ENCODE data around the gene SLC22A12.

SLC22A12 gene

DNA sequence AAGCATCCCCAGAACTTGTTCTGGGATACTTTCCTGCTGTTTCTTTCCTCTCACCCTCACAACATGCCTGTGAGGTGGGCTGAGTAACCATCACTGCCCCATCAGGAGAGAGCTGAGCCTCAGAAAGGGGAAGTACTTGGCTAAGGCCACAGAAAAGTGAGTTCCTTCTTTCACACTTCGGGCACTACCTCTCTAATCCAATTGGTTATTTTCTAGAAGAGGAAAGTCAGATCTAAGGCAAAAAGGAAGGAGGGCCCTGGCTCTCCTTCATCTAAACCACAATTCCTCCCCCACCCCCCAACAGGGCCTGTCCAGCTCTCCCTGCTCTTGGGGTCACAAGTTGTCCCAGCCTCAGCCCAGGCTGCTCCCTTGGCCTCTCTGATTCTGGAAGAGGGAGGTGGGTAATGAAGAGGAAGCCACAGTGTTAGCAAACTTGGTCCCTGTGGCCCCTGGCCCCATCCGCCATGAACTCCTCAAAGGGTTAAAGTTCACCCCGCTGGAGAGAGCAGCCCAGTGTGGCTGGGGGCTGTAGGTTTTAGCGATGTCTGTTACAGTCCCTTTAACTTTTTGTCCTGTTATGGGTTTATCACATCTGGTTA lies 34.0 kb downstream of the SLC22A12 start:
- no peak for DNase-seq (ENCODE audit: low read depth)

DNA sequence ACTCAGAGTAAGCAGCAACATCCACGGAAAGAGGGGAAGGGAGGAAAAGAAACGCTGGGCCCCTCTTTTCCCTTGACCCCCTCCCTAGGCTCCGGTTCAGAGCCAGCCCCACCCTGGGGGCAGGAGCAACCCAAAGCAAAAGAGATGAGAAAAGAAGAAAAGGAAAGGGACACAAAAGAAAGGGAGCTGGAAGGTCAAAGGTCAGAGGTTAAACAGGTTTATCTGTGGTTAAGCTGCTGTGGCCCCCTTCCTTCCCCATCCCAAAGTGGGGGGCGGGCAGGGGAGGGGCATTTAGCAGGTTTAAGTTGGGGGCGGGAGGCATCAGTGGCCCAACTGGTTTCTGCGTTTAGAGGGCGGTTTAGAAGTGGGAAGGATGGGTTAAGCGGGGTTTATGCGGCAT lies 35.6 kb downstream of the SLC22A12 start:
- no peak for DNase-seq (ENCODE audit: low read depth)

DNA sequence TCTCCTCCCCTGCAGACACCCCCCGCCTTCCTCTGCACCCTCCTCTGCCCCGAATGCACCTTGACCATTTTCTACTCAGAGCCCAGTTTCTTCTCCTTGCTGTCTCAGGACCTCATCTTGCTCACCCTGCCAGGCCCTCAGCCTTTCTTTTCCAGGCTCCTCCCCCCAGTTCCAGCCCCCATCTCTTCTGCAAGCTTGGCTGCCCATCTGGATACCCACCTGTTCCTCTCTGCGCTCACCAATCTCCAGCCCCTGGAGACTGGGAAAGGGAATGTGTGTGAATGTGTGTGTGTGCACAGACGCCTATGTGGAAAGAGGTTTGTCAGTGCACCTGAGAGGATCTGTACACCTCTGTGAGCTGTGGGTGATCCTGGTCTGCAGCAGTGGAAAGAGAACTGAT lies 36.4 kb downstream of the SLC22A12 start:
- DNase-seq (ENCODE audit: low read depth) = no peak

DNA sequence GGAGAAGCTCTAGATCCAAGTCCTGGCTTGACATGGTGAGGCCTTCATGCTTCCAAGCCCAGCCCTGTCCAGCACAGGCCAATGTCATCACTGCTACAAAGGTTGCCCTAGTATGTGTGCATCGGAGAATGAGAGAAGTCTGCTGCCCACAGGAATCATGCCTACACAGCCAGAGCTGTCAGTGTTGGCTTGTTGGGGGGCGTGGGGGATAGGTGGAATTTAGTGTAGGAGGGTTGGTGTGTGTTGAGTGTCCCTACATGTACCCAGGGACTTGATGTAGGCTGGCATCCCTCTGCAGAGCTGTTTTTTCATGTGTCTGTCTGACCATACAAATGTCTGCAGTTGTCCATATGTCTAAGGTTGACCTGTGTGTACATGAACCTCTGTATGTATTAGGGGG lies 37.6 kb downstream of the SLC22A12 start:
- no peak for DNase-seq (ENCODE audit: low read depth)

DNA sequence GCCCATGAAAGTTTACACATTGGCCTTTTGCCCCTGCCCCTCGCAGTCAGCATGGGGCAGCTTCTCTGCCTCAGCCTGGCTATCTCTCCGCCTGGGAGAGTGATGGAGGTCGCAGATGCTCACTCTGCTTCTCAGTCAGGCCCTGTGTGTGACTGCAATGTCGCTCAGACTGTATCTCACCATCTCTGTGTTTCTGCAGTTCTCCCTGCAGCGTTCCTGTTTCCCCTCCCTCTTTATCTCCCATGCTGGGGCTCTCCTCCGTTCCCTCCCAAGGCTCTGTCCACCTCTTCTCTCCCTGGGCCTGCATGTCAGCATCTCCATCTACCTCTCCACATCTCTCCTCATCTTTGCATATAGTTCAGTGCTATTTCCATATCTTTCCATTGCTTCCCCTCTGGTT lies 38.1 kb downstream of the SLC22A12 start:
- DNase-seq (ENCODE audit: low read depth) = no peak

DNA sequence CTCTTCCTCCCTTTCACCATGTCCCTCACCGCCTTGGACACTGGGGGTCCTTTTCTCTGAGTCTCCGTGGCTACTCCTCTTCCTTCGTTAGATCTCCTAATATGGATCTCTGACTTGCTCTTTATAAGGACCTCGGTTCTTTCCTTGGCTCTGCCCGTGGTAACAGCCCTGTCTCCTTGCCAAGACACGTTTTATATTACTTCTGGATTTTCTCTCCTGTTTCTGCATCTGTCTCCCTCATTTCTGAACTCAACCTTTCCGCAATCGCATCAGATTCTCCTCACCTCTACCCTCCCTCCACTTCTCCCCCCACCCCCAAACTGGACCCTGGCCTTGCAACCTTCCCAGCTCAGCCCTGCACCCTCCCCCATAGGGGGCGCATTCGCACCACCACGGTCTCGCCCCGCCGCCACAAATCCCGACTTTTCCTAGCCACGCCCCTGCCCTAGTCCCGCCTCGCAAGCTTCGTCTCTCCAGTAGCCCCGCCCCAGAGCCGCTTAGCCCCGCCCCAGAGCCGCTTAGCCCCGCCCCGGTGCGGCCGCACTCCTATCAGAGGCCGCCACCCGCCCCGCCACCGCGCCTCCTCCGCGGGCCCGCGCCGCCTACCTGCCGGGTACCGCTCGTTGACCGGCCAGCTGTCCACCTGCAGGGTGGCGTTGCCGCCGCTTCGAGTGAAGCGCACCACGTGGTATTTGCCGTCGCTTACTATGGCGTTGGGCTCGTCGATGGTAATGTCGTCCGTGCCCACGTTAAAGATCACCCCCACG lies 39.0 kb downstream of the SLC22A12 start:
- no peak for DNase-seq (ENCODE audit: low read depth)

DNA sequence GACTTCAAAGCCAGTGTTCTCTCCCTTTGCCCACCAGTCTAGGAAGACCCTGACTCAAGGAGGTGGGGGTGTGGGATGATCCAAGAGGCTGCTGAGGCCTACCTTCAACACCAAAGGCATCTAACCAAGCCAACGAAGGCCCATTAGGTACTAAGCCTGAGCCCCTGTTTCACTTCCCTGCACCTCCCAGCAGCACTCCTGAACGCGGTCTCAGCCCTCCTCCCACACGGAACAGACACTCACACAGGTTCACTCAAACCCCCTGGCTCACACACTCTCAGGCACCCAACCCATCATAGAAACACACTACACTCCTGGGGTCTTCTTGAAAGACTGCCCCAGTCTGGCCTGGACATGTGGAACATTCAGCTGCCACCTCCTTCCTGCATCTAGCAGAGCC lies 40.7 kb downstream of the SLC22A12 start:
- no peak for DNase-seq (ENCODE audit: low read depth)

DNA sequence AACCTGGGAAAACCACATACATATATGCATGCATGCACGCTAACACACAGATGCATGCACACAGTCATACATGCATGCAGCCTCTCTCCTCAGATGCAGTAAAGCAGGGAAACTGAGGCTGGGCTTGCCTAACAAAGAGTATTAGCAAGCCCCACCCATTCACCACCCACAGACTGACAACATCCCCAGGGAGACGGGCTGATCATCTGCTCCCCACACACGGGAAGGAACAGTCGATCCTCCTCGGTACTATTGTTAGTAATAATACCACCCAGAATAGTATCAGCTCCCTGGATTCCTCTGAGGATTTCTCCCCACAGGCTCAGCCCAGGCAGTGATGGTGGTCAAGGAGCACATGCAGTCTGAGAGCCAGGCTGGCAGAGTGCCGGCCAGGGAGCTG lies 41.2 kb downstream of the SLC22A12 start:
- DNase-seq (ENCODE audit: low read depth) = no peak

DNA sequence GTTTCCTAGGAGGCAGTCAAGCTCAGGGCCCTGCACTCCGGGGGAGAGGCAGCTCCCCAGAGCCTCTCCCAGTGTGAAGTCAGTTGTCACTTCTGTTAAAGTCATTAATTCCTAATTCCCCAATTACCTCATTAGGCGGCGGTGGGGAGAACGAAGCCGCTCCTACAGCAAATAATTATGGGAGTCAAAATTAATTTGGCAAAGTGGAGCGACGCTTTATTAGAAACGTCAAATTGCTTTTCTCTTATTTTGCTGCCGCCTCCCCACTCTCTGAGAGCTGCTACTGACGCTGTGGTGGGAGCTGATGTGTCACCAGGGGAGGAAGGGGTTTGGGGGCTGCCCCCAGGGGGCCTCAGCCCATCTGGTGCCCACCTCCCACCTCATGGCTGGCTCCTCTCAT lies 41.6 kb downstream of the SLC22A12 start:
- no peak for DNase-seq (ENCODE audit: low read depth)

DNA sequence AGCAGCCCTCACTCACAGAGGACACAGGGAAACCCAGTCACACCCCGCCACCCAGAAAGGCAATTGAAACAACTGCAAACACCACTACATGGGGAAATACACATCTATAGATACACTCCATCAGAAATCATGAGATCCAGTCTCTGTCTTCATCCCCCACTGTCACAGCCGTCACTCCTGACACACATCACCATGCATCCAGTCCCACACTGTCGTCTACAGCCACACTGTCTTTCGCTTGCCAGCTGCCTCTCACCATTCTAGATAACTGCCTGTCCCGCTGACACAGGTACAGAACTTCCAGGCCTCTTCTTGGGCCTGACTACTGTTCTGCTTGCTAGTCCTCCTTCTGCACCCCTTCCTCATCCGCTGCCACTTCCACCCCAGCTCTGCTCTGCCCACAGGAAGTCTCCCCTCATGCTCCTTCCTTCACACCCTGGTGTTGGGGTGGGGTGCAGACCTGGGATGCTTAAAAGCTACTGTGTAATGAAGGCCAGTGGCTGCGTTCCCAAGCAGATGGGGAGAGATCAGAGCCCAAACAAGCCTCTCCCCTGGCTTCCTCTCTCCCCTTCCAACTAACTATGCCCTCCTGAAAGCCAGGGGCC lies 42.6 kb downstream of the SLC22A12 start:
- no peak for DNase-seq (ENCODE audit: low read depth)

DNA sequence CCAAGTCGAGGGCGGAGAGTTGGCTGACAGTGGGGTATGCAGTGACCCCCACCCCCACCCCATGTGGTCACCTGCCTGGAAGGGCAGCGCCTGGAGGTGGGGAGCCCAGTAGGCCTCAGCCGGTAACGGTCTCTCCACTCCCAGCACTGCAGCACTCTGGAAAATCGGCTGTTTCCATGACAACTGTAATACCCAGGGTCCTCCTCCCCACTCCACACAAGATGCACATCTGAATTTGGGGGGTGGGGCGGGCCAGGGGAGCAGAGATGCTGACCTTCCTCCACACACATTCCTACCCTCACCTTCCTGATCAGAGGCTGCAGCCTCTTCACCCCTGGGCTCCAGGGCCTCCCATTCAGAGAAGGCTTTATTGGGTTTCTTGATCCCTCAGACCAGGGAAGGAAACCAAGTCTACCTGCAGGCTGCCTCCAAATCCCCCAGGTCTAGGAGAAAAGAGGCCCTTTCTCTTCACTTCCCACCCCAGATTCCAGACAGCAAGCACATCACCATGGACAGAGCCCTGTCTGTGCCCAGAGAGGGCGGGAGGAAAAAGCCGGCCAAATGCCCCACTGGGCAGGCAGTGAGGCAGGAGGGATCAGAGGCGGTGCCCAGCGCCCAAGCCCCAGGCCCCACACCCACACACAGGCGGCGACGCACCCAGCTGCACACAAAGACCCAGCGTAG lies 46.5 kb downstream of the SLC22A12 start:
- DNase-seq (ENCODE audit: low read depth) = no peak

DNA sequence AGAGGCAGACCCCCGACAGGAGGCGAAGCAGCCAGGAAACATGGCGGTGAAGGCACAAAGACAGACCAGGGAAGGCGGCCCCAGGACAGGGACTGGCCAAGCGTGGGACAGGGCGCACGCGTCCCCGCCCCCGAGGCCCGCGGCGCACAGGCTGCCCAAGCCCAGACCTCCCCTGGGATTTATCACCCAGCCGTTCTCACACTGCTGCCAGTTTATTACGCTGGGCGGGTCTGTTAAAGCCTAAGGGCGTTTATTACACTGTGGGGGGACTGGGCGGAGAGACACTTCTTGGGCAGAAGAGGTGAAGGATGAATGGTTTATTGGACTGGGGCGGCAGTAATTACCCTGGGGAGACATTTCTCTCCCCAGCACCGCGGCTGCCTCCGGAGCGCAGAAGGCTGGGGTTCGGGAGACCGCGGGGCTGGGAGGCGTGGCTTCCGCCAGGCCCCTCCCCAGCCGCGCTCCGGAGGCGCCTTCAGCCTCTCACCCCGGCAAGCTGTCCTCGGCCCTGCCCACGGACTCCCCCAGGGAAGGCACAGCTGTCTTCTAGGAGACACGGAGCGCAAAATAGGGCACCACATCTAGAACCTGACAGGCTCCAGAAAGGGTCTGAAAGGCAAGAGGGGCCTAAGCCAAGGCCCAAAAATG lies 47.1 kb downstream of the SLC22A12 start:
- DNase-seq (ENCODE audit: low read depth) = no peak

DNA sequence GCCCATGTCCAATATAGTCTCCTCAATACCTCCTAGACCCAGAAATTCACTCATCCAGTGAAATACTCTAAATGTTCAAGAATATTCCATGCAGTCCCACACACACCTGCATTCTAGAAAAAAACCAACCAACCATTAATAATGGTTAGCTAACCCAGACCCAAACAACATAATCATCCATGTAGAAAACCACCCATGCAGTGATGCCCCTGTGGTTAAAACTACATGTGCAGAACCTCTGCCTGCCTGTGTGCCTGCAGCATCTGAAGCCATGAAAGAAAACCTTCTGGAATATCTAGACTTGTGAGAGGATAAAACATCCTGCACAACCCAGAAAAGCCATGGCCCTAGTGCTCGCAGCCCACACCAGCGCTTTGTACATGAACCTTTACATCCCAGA lies 47.8 kb downstream of the SLC22A12 start:
- DNase-seq (ENCODE audit: low read depth) = no peak

DNA sequence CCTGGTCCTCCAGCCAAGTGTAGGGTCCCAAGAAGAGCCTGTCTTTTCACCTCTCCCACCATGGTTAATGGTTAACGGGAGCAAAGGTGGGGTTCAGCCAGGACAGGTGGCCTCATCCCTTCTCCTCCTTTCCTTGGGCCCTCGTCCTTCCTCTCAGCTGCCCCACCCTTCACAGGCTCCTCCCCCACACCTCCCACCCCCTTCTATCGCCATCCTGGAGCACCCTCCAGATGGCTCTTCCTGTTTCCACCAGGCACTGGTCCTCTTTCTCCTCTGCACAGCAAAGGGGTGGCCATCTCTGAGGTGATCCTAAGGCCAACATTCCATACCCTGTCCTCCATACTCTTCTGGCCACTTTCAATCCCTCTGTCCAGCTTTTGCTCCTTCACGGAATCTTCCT lies 48.9 kb downstream of the SLC22A12 start:
- DNase-seq (ENCODE audit: low read depth) = no peak

DNA sequence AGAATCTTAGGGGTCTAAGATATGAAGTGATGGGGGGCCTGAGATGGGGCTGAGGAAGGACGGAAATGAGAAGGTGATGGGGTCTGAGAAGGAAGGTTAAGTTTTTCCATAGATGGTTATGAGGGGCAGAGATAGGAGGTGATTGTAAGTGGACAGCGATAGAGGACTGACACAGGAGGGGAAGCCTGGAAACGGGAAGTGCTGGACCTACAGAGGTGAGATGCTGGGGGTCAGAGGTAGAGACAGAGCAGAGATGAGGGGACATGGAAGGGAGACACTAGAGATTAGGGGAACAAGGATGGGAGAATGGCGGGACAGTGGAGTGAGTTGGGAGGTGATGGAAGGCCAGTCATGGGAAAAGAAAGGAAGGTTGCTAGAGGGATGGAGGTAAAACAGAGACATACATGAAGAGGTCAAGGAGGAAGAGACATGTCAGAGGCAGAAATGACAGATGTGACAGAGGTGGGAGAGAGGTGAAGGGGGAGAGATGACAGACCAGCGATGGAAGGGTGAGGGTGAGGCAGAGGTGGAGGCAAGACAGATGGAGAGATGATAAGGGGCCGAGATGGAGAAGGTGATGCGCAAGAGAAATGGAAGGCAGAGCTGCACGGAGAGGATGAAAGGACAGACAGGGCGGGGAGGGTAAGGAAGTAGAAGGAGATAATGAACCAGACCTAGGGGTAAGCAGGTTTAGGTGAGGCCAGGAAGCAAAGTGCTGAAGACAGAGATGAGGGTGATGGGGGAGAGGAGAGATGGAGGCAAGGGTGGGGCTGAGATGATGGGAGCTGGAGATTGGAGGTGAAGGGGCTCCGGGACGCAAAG lies 50.8 kb downstream of the SLC22A12 start:
- DNase-seq (ENCODE audit: low read depth) = no peak

DNA sequence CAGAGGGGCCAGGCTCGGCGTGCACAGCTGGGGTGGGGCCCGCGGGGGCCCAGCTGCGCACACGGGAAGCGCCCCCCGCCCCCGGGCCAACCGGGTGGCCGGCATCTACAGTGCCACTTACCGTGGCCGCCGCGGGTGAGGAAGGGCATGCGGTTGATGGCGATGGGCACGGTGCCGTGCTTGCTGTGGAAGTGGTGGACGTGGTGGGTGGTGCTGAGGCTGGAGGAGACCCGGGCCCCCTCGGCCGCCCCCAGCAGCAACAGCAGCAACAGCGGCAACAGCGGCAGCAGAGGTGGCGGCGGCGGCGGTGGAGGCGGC lies 51.4 kb downstream of the SLC22A12 start:
- DNase-seq (ENCODE audit: low read depth) = no peak

DNA sequence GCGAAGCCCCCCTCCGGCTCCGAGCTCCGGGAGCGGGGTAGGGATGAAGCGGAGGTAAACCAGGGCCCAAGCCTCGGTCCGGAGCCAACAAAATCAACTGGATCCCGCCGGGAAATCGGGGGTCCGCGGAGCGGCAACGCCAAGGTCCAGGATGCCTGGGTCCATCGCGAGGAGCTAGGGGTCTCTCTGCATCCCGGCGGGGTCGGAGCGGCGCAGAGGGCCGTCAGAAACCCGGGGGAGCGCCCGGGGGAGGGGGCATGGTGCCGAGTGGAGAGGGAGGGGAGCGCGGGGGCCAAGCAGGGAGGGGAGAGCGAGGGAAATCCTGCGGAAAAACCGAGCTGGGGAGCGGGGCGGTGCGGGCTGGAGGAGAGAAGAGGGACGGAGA lies 51.8 kb downstream of the SLC22A12 start:
- no peak for DNase-seq (ENCODE audit: low read depth)

DNA sequence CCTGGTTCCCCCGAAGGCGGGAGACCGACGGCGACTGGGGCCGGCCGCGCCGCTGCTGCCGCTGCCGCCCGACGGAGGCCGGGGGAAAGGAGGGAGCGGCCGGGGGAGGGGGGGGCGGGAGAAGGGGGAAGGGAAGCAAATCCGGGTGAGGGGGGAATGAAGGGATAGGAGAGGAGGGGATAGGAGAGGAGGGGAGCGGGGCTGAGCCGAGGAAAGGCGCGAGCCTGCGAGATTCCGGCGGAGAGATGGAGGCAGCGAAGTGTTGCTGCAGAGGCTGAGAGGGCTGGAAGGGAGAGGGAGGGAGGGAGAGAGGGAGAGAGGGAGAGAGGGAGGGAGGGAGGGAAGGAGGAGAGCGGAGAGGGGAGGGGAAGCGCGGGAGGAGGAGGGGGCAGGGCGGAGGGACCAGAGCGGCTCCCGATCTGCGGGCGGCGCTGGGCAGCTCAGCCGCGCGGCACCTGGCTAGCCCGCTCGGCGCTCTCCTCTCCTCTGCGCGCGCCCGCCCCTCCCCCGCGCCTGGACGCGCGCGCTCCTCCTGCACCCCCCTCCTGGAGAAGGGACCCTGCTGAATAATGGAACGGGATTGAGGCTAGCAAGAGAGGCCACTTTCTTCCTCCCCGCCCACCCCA lies 52.3 kb downstream of the SLC22A12 start:
- DNase-seq (ENCODE audit: low read depth) = no peak

DNA sequence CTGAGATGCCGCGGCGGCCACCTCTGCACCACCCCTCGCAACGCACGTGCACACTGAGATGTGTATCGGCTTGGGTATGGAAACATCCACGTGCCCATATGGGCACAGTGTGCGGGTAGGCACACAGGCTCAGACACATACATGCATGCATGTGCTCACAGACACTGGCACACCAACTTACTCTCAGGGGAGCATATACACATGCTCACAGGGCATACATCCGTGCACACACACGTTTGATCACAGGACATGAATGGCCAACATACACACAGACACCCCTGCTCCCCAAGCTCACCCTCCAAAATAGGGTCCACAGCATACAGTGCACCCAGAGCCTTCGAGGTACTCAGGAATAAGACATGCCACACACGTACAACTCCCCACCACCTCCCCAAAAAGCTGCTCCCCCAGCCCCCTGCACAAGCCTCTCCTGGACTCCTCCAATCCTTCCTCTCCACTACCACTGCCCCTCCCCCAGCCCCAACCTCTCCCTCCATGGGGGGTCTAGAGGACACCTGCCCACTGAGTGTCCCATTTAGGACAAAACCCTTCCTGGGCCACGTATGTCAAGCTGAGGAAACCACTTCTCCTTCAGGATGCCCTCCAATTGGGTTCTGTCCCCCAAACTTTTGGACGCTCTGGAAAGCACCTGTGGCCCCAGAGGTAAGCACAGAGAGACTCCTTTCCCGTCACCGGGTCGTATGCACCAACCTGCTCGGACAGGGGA lies 53.1 kb downstream of the SLC22A12 start:
- DNase-seq (ENCODE audit: low read depth) = no peak

DNA sequence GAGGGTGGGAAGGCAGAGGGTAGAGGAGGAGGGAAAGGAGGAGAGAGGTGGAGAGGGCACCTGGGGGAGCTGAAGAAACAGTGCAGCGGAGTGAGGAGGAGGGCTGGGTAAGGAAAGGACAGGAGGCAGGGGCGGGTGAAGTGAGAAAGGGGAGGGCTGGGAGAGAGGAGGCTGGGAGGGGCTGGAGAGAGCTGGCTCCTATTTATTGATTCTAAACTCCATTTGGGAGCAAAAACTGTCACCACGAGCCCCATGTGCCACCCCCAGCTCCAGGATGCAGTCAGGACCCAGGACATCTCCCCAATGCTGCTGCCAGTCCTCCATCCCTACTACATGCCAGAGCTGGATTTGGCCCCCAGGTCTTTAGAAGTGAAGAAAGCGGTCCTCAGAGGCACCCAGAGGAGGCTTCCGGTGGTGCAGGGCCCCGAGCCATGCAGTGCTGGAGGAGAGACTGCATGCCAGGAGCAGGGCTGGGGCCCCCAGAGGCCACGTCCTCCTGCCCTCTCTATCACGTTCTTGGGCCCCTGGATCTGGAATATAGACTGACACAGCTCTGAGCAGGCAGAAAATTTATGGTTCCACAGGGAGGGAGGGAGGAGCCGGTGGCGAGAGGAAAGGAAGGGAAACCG lies 53.7 kb downstream of the SLC22A12 start:
- no peak for DNase-seq (ENCODE audit: low read depth)
